BE2C (cell line): Measurements from ENCODE around the gene TMEM60.
A peak's percentile ranks its signal among the peaks of the same experiment; 100 is the strongest.

ENCODE experiments used
- DNase-seq: peaks from one replicate; pipeline ENCODE4 v3.0.0-alpha.2; 2020
- H3K27me3 ChIP-seq: fragments of 250-450 bp; sonication (Bioruptor Pico); 2 replicates; pipeline ENCODE4 v1.5.1; 2020; ENCODE audit warnings: mild to moderate bottlenecking
- H3K36me3 ChIP-seq: fragments of 250-450 bp; sonication (Bioruptor Pico); 2 replicates; pipeline ENCODE4 v1.5.1; 2020; ENCODE audit warnings: mild to moderate bottlenecking
- H3K4me1 ChIP-seq: fragments of 250-450 bp; sonication (Bioruptor Pico); 2 replicates; pipeline ENCODE4 v1.5.1; 2020
- H3K4me3 ChIP-seq: 2 replicates; pipeline ENCODE4 v1.5.1; 2011; ENCODE audit warnings: low read depth, low read length
- H3K9me3 ChIP-seq: fragments of 250-450 bp; sonication (Bioruptor Pico); 2 replicates; pipeline ENCODE4 v1.5.1; 2020
- CTCF ChIP-seq: IDR thresholded peaks from 2 replicates; pipeline ENCODE4 v1.5.1; 2012; ENCODE audit warnings: mild to moderate bottlenecking, low read depth, low read length

Gene TMEM60

GRCh38 chr7:77765481-77765880, 32.8 kb downstream of the TMEM60 start:
- H3K27me3 ChIP-seq: no peaks in the 10 kb centered on the region
- no peak for TF ChIP-seq CTCF
- H3K9me3 ChIP-seq: no peaks in the 10 kb centered on the region
- no peaks in the 10 kb centered on the region; the same call in 1 of the 2 replicates for H3K4me1 ChIP-seq
- peaks cover 13% of the 10 kb centered on the region for H3K36me3 ChIP-seq
- no peak overlapping the region for H3K4me3 ChIP-seq
- DNase-seq: no peak

- Histone ChIP-seq H3K27me3 (no peaks in the 10 kb centered on the region), H3K9me3 (no peaks in the 10 kb centered on the region), H3K4me3 (no peak overlapping the region), H3K4me1 (peaks cover 7% of the 10 kb centered on the region; the same call in 1 of the 2 replicates), H3K36me3 (peaks cover 4% of the 10 kb centered on the region)
- TF ChIP-seq CTCF: no peak
- DNase-seq: no peak
Observed at GRCh38 chr7:77760809-77761453, 37.3 kb downstream of the TMEM60 start.

GRCh38 chr7:77759294-77759889, 38.8 kb downstream of the TMEM60 start:
- TF ChIP-seq CTCF: peak; percentile 85
- Histone ChIP-seq H3K27me3 (no peaks in the 10 kb centered on the region), H3K9me3 (no peaks in the 10 kb centered on the region), H3K4me1 (peaks cover 7% of the 10 kb centered on the region; the same call in 1 of the 2 replicates), H3K36me3 (no peaks in the 10 kb centered on the region; the same call in none of the 2 replicates), H3K4me3 (no peak overlapping the region)
- DNase-seq: peak; percentile 64

- H3K4me3 ChIP-seq: no peak overlapping the region
- H3K4me1 ChIP-seq: peaks cover 11% of the 10 kb centered on the region
- no peak for DNase-seq
Observed at GRCh38 chr7:77757589-77757988, 40.6 kb downstream of the TMEM60 start.

GRCh38 chr7:77753173-77753572, 45.1 kb downstream of the TMEM60 start:
- Histone ChIP-seq H3K4me3 (no peak overlapping the region), H3K4me1 (peaks cover 16% of the 10 kb centered on the region), H3K9me3 (no peaks in the 10 kb centered on the region), H3K27me3 (no peaks in the 10 kb centered on the region), H3K36me3 (peaks cover 13% of the 10 kb centered on the region)
- no peak for DNase-seq
- TF ChIP-seq CTCF: no peak

More at GRCh38 chr7:77757589-77757988, 40.6 kb downstream of the TMEM60 start:
- TF ChIP-seq CTCF: no peak
- no peaks in the 10 kb centered on the region for H3K27me3 ChIP-seq
- peaks cover 5% of the 10 kb centered on the region for H3K36me3 ChIP-seq
- H3K9me3 ChIP-seq: no peaks in the 10 kb centered on the region

GRCh38 chr7:77752016-77752415, 46.2 kb downstream of the TMEM60 start:
- H3K4me3 ChIP-seq: no peak overlapping the region
- TF ChIP-seq CTCF: no peak

More at GRCh38 chr7:77752016-77752415, 46.2 kb downstream of the TMEM60 start:
- peak; percentile 25 for DNase-seq
- H3K27me3 ChIP-seq: no peaks in the 10 kb centered on the region
- H3K9me3 ChIP-seq: no peaks in the 10 kb centered on the region
- peaks cover 13% of the 10 kb centered on the region for H3K36me3 ChIP-seq
- peaks cover 16% of the 10 kb centered on the region for H3K4me1 ChIP-seq
